Heart left ventricle (tissue), 16 donors: ENCODE measurements around the gene WRAP73. TPM values are rescaled to one million over a fixed set of nuclear protein-coding genes. Genes with fewer than 3 reads are reported as not detected.

Experiments used
- ATAC-seq, 4 donors: fragments of 200-7000 bp; cut with Tn5 transposase; one replicate each; pipeline ENCODE4 v1.9.1; 2020 to 2022; ENCODE audit warnings: moderate library complexity in 4 of 4, mild to moderate bottlenecking in 3 of 4, moderate number of reproducible peaks in 1 of 4
- DNase-seq, 5 donors: peaks; one replicate each; pipeline ENCODE4 v3.0.0-alpha.2; 2020
- H3K27ac ChIP-seq, 12 donors: fragments of 200-600 bp; sonication (generic) in 4 of 12; one replicate each; pipeline versions ENCODE4 v1.5.0 to v1.8.0; 2016 to 2022; ENCODE audit warnings: mild to moderate bottlenecking in 2 of 12
- H3K27me3 ChIP-seq, 9 donors: fragments of 200-600 bp; sonication (generic) in 2 of 9; one replicate each; pipeline versions ENCODE4 v1.5.1 to v1.8.0; 2016 to 2022; ENCODE audit warnings: mild to moderate bottlenecking in 3 of 9
- H3K36me3 ChIP-seq, 9 donors: fragments of 200-600 bp; sonication (generic) in 2 of 9; one replicate each; pipeline versions ENCODE4 v1.5.0 to v1.8.0; 2018 to 2022; ENCODE audit warnings: mild to moderate bottlenecking in 2 of 9
- H3K4me1 ChIP-seq, 12 donors: fragments of 200-600 bp; sonication (generic) in 4 of 12; one replicate each; pipeline versions ENCODE4 v1.5.0 to v1.8.0; 2016 to 2022; ENCODE audit warnings: mild to moderate bottlenecking in 3 of 12
- H3K4me3 ChIP-seq, 12 donors: fragments of 200-600 bp; sonication (generic) in 4 of 12; one replicate each; pipeline versions ENCODE4 v1.5.0 to v1.8.0; 2017 to 2022; ENCODE audit warnings: mild to moderate bottlenecking in 9 of 12, moderate library complexity in 4 of 12
- H3K9me3 ChIP-seq, 12 donors: fragments of 200-600 bp; sonication (generic) in 4 of 12; one replicate each; pipeline versions ENCODE4 v1.5.0 to v1.8.0; 2016 to 2022; ENCODE audit warnings: mild to moderate bottlenecking in 1 of 12
- CTCF ChIP-seq, 12 donors: fragments of 200-600 bp; sonication (generic) in 4 of 12; IDR thresholded peaks; one replicate each; pipeline versions ENCODE4 v1.5.0 to v1.8.0; 2018 to 2022; ENCODE audit warnings: antibody characterized with exemption in 12 of 12, mild to moderate bottlenecking in 5 of 12
- POLR2A ChIP-seq, 2 donors: fragments of 450-650 bp; IDR thresholded peaks; one replicate each; pipeline ENCODE4 v1.6.1; 2017; ENCODE audit warnings: antibody characterized with exemption in 2 of 2, mild to moderate bottlenecking in 2 of 2, moderate library complexity in 2 of 2
- WGBS, 4 donors: extraction: QIAGEN DNeasy Blood & Tissue Kit in 2 of 4; methylation state at CpG; one replicate each; pipeline versions ENCODE4 v1.1.5 to v1.1.7; 2013 to 2018; 5-methylcytosine and 5-hydroxymethylcytosine counted together
- intact Hi-C, 10 donors: fragments of 100-400 bp; cut with DNase I; formaldehyde crosslinking; loops; one replicate each; pipeline versions ENCODE4 v1.11.1 to v1.14.2; 2022
- polyA plus RNA-seq, 2 donors: library from polyadenylated mRNA; stranded (reverse); fragments of 200-250 nt; gene quantifications; one replicate each; pipeline ENCODE4 v1.2.3, GENCODE V29; 2013
- total RNA-seq, 9 donors: library from RNA; depleted of rRNA in 2 of 9; stranded (reverse); fragments of >200 nt in 2 of 9; fragmentation: NEBNext Ultra II Directional in 3 of 9; extraction: Animal tissue kit (Norgen Biotek cat#: 25700) in 3 of 9; gene quantifications; one replicate each; pipeline versions ENCODE4 v1.1.0 to v1.2.4, GENCODE V29; 2016 to 2023
- donor health status: ischemic (EF 13 %, LVEDD 7.1; RV severe dilation, severe dysfunction).
- donor health status: healthy with polysubstance abuse.
- donor health status: DM: no; HTN: yes; CAD: no.
- donor health status: DM: no; HTN: no; CAD: no.
- donor health status: ischemic (EF 25% LVEDD 6.9; RV normal size, moderate dysfunction).
- donor health status: ischemic (EF 25% LVEDD 5.7; RV mildly dilated, moderate dysfunction).
- donor health status: healthy.
- donor health status: DM: yes; HTN: yes; CAD: no.
- donor health status: ischemic (EF 35%, LVEDD 5.7; RV mildly dilated, moderate dysfunction).
- donor health status: nonischemic (EF 11% LVEDD 7.7; RV severe dilation, severe dysfunction).
- donor health status: DM: yes; HTN: yes; CAD: no.
- donor health status: PGD.
- donor health status: ischemic (EF 29% LVEDD 5.4; RV normal size, mild dysfunction).
- donor health status: nonischemic (EF 23%, LVEDD 6.1; RV moderate dilation, normal function).

WRAP73 gene
- total and polyA plus RNA-seq, 11 donors, result 8.5 to 21.6 (median 11.3) TPM

GRCh38 chr1:3697810-3698209 lies 47.9 kb upstream of the WRAP73 start:
- intact Hi-C loops, result loop anchor here in 4 of 10 donors (2.0 to 5.0 kb wide), 2 partner anchors 25 to 104 kb away; no protein-coding TSS in a partner anchor
- ATAC-seq, result no peak
- WGBS, 4 donors, result 68 to 87% (median 80%) methylated on average over 10 to 12 of the region's 12 CpGs
- DNase-seq, result no peak
- Histone ChIP-seq H3K4me3 (no peak overlapping the region), H3K4me1 (peaks cover 0 to 5% (median 0%) of the 10 kb centered on the region in 12 donors), H3K9me3 (no peaks in the 10 kb centered on the region), H3K27ac (no peak overlapping the region), H3K36me3 (no peaks in the 10 kb centered on the region), H3K27me3 (peaks cover 0 to 50% (median 4%) of the 10 kb centered on the region in 9 donors)
- TF ChIP-seq CTCF (IDR thresholded peaks at IDR 0.05), result no peak
- no peak for TF ChIP-seq POLR2A (IDR thresholded peaks at IDR 0.05)

- TF ChIP-seq CTCF (IDR thresholded peaks at IDR 0.05), result no peak
- no peak for TF ChIP-seq POLR2A (IDR thresholded peaks at IDR 0.05)
- no peak for ATAC-seq
- Histone ChIP-seq H3K27ac (no peak overlapping the region), H3K4me1 (peaks cover 0 to 5% (median 0%) of the 10 kb centered on the region in 12 donors), H3K36me3 (no peaks in the 10 kb centered on the region), H3K27me3 (peaks cover 0 to 43% (median 4%) of the 10 kb centered on the region in 9 donors), H3K9me3 (no peaks in the 10 kb centered on the region), H3K4me3 (no peak overlapping the region)
- intact Hi-C loops, result loop anchor here in 4 of 10 donors (2.0 to 5.0 kb wide), 2 partner anchors 26 to 105 kb away; no protein-coding TSS in a partner anchor
- DNase-seq, result no peak
- 85 to 94% (median 90%) methylated on average over 22 of the region's 22 CpGs for WGBS, 4 donors
These were observed 47.2 kb upstream of the WRAP73 start for GRCh38 chr1:3697104-3697503.

GRCh38 chr1:3696689-3697088 lies 46.8 kb upstream of the WRAP73 start:
- intact Hi-C loops, result loop anchor here in 5 of 10 donors (1.0 to 5.0 kb wide), 3 partner anchors 26 to 106 kb away; no protein-coding TSS in a partner anchor
- ATAC-seq (no peak), DNase-seq (no peak)
- Histone ChIP-seq H3K4me3 (no peak overlapping the region), H3K4me1 (peaks cover 0 to 5% (median 0%) of the 10 kb centered on the region in 12 donors), H3K27me3 (peaks cover 0 to 41% (median 4%) of the 10 kb centered on the region in 9 donors), H3K36me3 (no peaks in the 10 kb centered on the region), H3K27ac (no peak overlapping the region), H3K9me3 (no peaks in the 10 kb centered on the region)
- 80 to 92% (median 84%) methylated on average over 9 of the region's 9 CpGs for WGBS, 4 donors
- TF ChIP-seq POLR2A (IDR thresholded peaks at IDR 0.05) (no peak), CTCF (IDR thresholded peaks at IDR 0.05) (no peak)

- 30 to 42% (median 39%) methylated on average over 20 to 33 of the region's 33 CpGs for WGBS, 4 donors
- Histone ChIP-seq H3K4me1 (peaks cover 0 to 5% (median 0%) of the 10 kb centered on the region in 12 donors), H3K9me3 (no peaks in the 10 kb centered on the region), H3K27me3 (peaks cover 0 to 41% (median 4%) of the 10 kb centered on the region in 9 donors), H3K27ac (no peak overlapping the region), H3K4me3 (peak overlapping the region in 2 of 12 donors; percentile 12 to 22), H3K36me3 (no peaks in the 10 kb centered on the region)
- TF ChIP-seq POLR2A (IDR thresholded peaks at IDR 0.05) (no peak), CTCF (IDR thresholded peaks at IDR 0.05) (peak; percentile 66 to 90 (median 78))
- intact Hi-C loops, result loop anchor here in 7 of 10 donors (1.0 to 5.0 kb wide), 3 partner anchors 27 to 107 kb away; no protein-coding TSS in a partner anchor
- peak; percentile 50 to 92 (median 77) for ATAC-seq
- DNase-seq, result peak; percentile 40 to 82 (median 53)
These were observed 45.7 kb upstream of the WRAP73 start for GRCh38 chr1:3695326-3696217.
